Activated CD4-positive, CD25-positive, alpha-beta regulatory T cell treated with anti-CD3 and anti-CD28 coated beads, Interleukin-2, amount 50 U/mL, for 24 hours (primary cell): ENCODE measurements around the gene SNRPB.

Experiments
- ATAC-seq, 2 donors: fragments of 150-1000 bp; cut with Tn5 transposase; one replicate each; pipeline ENCODE4 v1.10.0; 2021; ENCODE audit warnings: mild to moderate bottlenecking in 1 of 2, moderate library complexity in 1 of 2

Gene SNRPB

GRCh38 chr20:2473516-2473915, 2.9 kb upstream of the SNRPB start:
- no peak for ATAC-seq

DNA sequence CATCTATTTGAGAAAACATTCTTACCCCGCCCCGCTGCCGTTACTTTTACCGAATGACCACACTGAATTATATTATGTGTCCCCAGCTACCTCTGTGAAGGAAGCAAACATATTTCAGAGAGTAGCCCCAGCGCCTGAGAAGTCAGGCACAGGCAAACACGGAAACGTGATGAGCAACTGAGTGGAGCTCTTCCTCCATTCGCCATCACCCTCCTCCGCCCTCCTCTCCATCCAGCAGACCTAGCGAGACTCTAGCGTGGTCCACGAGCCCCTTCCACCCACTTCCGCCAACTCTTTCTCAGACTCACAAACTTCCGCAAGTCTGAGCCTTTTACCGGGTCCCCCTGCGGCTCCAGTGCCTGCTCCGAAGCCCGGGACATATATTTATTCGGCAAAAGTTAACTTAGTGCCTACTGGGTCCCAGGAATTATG, 582 bp downstream of the SNRPB start:
- peak; percentile 54 to 67 for ATAC-seq

GRCh38 chr20:2468581-2469407, 1.8 kb downstream of the SNRPB start:
- ATAC-seq, result no peak

DNA sequence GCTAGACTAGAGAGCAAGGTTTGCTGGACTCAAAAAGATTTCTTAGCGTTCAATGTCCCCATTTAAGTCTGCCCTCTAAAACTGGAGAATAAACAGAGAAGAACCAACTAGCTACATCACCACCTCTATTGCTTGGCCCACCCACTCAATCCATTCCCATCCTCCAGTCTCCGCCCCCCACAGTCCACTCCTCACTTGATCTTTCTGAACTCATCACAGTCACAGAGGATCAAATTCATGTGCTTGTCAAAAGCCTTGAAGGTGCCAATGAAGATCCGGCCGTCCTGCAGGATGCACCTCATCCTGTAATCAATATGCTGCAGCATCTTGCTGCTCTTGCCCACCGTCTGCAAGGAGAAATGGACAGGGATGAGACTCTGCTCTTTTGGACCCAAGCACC, 3.2 kb downstream of the SNRPB start:
- ATAC-seq, result no peak

GRCh38 chr20:2465100-2465499, 5.5 kb downstream of the SNRPB start:
- no peak for ATAC-seq

- ATAC-seq, result no peak
Observed at GRCh38 chr20:2463616-2464365, 6.8 kb downstream of the SNRPB start.

DNA sequence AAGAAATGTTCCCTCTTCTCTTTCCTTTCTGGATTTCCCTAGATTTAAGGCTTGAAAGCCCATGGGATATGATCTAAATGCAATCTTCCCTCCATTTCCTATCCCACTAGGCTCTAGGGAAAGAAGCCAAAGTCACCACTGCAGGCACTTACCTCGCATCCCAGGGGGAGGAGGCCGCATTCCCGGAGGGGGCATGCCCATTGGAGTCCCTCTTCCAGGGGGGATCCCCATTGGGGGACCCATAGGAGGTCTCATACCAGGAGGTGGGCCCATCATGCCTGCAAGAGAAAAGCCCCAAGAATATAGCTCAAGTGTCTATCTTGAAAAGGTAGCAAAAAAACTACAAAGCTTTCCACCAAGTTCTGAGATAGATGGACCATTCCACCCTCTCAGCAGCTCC, 8.1 kb downstream of the SNRPB start:
- no peak for ATAC-seq

- ATAC-seq, result no peak
Observed at GRCh38 chr20:2460752-2461424, 9.7 kb downstream of the SNRPB start.

DNA sequence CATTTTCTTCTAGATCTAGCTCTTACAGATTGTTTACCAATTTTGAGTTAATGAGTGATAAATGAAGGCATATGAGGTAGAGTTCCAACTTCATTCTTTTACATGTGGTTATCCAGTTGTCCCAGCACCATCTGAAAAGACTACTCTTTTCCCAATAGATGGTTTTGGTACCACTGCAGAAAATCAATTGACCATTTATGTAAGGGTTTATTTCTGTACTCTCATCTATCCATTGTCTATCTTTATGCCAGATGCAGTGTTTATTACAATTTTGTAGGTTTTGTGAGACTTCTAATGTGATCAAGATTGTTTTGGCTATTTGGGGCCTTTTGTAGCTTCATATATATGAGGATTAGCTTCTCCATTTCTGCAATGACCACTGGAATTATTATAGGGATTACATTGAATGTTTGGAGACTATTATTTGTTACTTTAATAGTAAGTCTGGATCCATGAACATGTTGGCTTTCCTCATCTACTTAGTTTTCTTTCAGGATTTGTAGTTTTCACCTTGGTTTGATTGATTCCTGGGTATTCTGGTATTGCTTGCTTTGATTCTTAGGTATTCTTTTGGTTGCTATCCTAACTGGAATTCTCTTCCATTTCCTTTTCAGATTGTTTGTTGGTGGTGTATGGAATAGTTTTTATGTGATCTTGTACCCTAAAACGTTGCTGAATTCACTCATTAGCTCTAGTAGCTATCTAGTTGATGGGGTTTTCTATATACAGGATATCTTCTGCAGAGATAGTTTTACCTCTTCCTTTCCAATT, 10.4 kb downstream of the SNRPB start:
- ATAC-seq, result no peak

DNA sequence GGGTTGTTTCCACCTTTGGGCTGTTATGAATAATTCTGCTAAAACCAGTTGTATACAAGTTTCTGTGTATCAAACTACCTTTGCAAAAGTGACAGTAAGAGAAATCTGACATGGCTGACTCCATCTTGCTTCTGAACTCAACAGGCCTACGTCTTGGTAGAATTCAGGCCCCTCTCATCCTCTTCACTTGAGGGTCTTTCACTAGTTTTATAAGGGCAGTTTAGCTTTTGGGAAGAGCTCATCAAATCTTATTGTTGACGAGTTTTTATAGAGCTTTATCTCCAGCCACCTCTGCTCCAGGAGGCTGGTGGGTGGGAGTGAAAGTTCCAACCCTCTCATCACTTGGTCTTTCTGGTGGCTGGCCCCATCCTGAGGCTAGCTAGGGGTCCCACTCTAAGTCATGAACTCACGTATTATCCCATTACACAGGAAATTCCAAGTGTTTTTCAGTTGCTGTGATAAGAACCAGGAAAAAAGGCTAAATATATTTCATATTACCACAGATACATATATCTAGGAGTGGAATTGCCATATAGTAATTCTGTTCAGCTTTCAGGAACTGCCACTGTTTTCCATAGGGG, 11.6 kb downstream of the SNRPB start:
- ATAC-seq, result no peak

DNA sequence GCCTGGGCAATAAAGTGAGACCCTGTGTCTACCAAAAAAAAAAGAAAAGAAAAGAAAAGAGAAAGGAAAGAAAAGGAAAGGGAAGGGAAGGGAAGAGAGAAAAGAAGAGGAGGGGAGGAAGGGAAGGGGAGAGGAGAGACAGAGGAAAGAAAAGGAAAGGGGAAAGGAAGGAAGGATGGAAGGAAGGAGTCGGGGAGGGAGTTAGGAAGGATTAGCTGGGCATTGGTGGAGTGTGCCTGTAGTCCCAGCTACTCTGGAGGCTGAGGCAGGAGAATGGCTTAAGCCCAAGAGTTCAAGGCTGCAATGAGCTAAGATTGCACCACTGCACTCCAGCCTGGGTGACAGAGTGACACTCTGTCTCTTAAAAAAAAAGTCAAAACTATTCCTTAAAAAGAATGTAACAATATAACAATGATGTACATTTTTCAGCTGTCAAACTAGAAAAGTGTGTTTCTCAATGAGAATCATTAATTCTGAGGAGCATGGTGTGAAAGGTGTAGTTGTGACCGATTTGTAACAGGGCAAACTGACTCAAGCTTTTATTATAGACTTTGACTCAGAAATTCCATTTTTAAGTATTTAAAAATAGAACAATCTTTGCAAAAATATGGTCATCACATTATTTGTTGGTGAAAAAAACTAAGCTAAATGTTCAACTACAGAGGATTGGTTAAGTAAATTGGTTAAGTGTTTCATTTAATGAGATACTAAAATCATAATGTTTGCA, 14.7 kb downstream of the SNRPB start:
- peak; percentile 39 to 59 for ATAC-seq

GRCh38 chr20:2453792-2454191, 16.8 kb downstream of the SNRPB start:
- ATAC-seq, result no peak

DNA sequence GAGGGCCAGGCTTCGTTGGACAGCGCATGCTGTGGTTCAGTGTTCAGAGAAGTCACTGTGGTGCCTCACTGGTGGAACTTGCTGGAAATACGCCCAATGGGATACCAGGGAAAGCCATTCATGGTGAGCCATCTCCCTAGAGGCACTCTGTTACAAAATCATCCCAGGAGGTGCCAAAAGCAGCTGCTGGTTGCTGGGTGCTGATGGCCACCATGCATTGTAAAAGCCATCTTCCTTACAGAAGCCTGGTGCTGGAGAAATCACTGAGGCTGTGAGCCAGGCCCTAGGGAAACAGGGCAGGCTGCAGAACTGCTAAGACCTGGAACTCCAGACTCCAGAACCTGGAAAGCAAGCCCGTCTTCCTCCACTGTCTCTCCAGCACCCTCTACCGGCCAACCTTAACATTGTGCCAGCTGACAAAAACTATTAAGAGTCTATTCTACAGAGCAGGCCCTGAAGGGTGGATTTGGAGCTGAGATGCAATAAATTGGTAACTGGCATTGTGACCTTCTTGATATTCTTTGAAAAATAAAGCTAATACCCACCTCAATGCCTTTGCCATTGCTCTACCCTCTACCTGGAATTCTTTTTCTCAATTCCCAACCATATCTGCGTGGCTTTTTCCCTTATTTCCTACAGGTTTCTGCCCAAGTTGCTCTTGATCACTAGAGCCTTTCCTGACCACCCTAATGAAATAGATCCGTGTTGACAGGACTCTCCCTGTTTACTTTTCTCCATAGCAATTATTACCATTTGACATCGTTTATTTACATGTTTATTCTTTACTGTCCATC, 18.5 kb downstream of the SNRPB start:
- peak in 1 of 2 donors; percentile 25 for ATAC-seq

DNA sequence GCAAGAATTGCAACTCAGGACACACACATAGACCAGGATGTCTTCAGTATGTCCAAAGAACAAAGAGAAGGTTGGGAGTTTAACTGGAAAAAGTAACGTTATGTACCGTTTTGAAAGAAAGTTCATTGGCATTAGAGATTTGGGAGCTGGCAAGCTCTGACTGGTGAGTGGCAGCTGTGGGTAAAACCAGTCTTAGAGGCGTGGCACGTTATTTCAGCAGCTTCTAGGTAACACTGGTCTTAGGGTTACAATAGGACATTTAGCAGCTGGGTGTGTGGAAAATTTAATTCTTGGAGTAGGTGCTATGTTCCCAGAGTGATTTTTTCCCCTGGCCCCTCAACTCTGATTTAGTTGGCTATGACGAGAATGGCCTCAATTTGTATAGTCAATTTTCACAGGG, 19.2 kb downstream of the SNRPB start:
- ATAC-seq, result no peak

DNA sequence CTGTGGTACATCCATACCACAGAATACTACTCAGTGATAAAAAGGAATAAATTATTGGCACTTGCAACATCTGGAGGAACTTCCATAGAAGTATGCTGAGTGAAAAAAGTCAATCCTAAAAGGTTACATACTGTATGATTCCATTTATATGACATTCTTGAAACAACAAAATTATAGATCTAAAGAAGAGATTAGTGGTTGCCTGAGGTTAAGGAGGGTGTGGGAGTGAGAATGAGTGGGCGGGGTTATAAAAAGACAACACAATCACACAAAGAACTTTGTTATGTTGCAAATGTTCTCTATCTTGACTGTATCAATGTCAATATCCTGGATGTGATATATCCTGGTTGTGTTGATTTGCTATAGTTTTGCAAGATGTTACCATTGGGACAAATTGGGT, 21.2 kb downstream of the SNRPB start:
- ATAC-seq, result no peak

DNA sequence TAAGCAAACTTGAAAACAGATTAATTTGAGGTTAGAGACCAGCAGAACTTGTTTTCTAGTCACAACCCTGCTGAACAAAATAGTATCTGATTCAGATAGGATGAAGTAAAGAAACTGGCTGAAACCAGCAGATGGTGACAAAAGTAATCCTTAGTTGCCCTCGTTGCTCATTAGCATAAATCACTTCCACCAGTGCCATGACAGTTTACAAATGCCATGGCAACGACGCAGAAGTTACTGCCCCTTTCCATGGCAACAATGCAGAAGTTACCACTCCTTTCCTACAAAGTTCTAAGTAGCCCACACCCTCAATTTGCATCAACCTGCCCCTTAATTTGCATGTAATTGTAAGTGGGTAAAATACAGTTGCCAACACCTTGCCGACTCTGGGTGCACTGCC, 23.7 kb downstream of the SNRPB start:
- no peak for ATAC-seq

- no peak for ATAC-seq
Observed at GRCh38 chr20:2431185-2431584, 39.4 kb downstream of the SNRPB start.

DNA sequence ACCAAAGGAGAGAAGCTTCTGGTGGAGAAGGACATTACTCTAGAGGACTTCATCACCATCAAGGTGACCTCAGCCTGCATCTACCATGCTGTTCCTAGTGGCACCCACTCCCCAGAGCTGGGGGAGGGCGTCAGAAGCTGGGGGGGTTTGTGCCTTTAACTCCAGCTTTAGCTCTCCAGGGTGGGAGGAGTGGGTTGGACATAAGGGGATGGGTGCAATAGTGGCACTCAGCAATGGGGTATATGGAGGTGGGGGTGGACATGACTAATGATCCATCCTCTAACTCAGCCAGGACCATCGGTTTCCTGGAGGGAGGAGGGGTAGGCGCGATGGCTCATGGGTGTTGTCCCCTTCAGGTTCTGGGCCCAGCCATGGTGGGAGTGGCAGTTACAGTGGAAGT, 40.1 kb downstream of the SNRPB start:
- ATAC-seq, result no peak

- no peak for ATAC-seq
Observed at GRCh38 chr20:2429051-2429450, 41.5 kb downstream of the SNRPB start.

DNA sequence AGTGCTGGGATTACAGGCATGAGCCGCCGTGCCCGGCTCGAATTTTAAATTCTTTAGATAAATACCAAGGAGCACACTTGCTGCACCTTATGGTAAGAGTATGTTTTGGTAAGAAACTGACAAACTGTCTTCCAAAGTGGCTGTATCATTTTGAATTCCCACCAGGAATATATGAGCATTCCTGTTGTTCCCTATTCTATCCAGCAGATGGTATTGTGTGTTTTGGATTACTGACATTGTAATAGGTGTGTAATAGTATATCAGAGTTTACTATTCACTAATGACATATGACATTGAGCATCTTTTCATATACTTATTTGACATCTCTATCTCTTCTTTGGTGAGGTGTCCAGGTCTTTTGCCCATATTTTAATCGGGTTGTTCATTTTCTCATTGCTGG, 49.3 kb downstream of the SNRPB start:
- no peak for ATAC-seq

- ATAC-seq, result no peak
Observed at GRCh38 chr20:2420510-2420909, 50.1 kb downstream of the SNRPB start.
